PC-3 (cell line): Measurements from ENCODE around the gene ETV1.

Source experiments
- CTCF ChIP-seq: fragments of 300-600 bp; sonication (generic); conservative IDR thresholded peaks from 2 replicates; pipeline ENCODE4 v1.5.1; 2017; ENCODE audit warnings: antibody characterized with exemption, low read depth, mild to moderate bottlenecking, low read length
- EZH2 ChIP-seq: fragments of 300-600 bp; sonication (generic); IDR thresholded peaks from one replicate; pipeline ENCODE4 v1.6.1; 2017; ENCODE audit warnings: antibody characterized with exemption, mild to moderate bottlenecking, low read length; ENCODE audit not compliant: unreplicated experiment
- EZH2phosphoT487 ChIP-seq: fragments of 300-600 bp; sonication (generic); IDR thresholded peaks from 2 replicates; pipeline ENCODE4 v1.6.1; 2018; ENCODE audit warnings: mild to moderate bottlenecking, antibody characterized with exemption, low read length, borderline replicate concordance

- TF ChIP-seq CTCF (no peak), EZH2phosphoT487 (no peak), EZH2 (no peak)
These were observed 738 bp downstream of the ETV1 start for GRCh38 chr7:13988731-13989125.
